HG03571 (cell line): ENCODE data around the gene BANP.
"Not testable (repeated sequence)": the region's sequence is repeated elsewhere in the genome, so short reads cannot be mapped to it uniquely, and the experiment has no call there.

Experiments used
- ATAC-seq: cut with Tn5 transposase; IDR thresholded peaks from one replicate; pipeline ENCODE4 v1.9.1; 2021; ENCODE audit not compliant: unreplicated experiment

The BANP gene

GRCh38 chr16:88013766-88014251 lies 62.6 kb downstream of the BANP start:
- ATAC-seq = no peak

- ATAC-seq = no peak
Measured at GRCh38 chr16:88014252-88014781, 63.1 kb downstream of the BANP start.

GRCh38 chr16:88014954-88015805 lies 63.9 kb downstream of the BANP start:
- no peak for ATAC-seq

GRCh38 chr16:88015806-88016140 lies 64.5 kb downstream of the BANP start:
- no peak for ATAC-seq

- not testable (repeated sequence) for ATAC-seq
Measured at GRCh38 chr16:88016386-88016785, 65.2 kb downstream of the BANP start.

GRCh38 chr16:88016964-88017363 lies 65.7 kb downstream of the BANP start:
- ATAC-seq = no peak

GRCh38 chr16:88017587-88018101 lies 66.4 kb downstream of the BANP start:
- no peak for ATAC-seq

- not testable (repeated sequence) for ATAC-seq
Measured at GRCh38 chr16:88018382-88018781, 67.1 kb downstream of the BANP start.

- not testable (repeated sequence) for ATAC-seq
Measured at GRCh38 chr16:88019041-88019820, 68.0 kb downstream of the BANP start.

- no peak for ATAC-seq
Measured at GRCh38 chr16:88019821-88020515, 68.7 kb downstream of the BANP start.

GRCh38 chr16:88020516-88020885 lies 69.3 kb downstream of the BANP start:
- ATAC-seq = no peak

GRCh38 chr16:88021041-88021970 lies 70.1 kb downstream of the BANP start:
- ATAC-seq = not testable (repeated sequence)

GRCh38 chr16:88022076-88023042 lies 71.1 kb downstream of the BANP start:
- ATAC-seq = no peak

GRCh38 chr16:88023366-88023765 lies 72.1 kb downstream of the BANP start:
- ATAC-seq = no peak

- ATAC-seq = no peak
Measured at GRCh38 chr16:88023786-88024185, 72.6 kb downstream of the BANP start.

- ATAC-seq = not testable (repeated sequence)
Measured at GRCh38 chr16:88024491-88025085, 73.4 kb downstream of the BANP start.

GRCh38 chr16:88025086-88025492 lies 73.9 kb downstream of the BANP start:
- ATAC-seq = not testable (repeated sequence)

GRCh38 chr16:88025828-88026555 lies 74.8 kb downstream of the BANP start:
- not testable (repeated sequence) for ATAC-seq
